ENCODE data around the gene TFAP2D.

TFAP2D gene

DNA sequence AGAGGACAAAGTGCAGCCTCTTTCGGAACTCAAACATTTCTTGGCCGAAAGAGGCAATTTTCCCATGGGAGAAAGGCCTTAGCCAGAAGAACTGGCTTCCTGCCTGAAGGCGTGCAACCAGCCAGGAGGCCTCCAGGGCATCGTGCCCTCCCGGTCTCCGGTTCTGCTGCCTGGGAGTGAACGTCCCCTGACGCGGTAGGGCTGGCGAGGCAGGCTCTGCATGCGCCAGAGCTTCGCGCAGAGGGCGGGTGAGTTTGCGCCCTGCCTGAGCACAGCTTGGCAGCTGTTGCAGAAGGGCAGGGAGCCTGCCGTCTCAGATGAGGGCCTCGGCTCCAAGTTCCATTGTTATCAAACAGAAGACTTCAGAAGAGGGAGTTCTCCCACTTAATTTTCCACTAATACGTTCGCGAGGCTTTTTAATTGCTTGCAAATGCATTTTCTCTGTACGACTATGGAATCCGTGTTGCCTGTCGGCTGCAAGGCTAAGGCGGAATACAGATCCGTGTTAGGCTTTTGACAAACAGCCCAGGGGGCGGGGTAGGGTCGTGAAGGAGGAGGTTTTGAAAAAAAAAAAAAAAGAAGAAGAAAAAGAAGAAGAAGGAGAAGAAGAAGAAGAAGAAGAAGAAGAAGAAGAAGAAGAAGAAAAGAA lies 5.5 kb upstream of the TFAP2D start:
- no peak overlapping the region for H3K9ac ChIP-seq (ENCODE audit: low read depth in 1 of 2, low read length in 2 of 2)
- no peak overlapping the region for H3K27ac ChIP-seq (ENCODE audit: low read depth in 2 of 2, low read length in 2 of 2)
- no peaks in the 10 kb centered on the region for H3K36me3 ChIP-seq (ENCODE audit: control insufficient read depth in 2 of 2, insufficient read depth in 2 of 2, low read length in 2 of 2)
- peaks cover 3 to 6% of the 10 kb centered on the region in 2 donors for H3K27me3 ChIP-seq (ENCODE audit: control insufficient read depth in 2 of 2, insufficient read depth in 2 of 2, low read length in 2 of 2)
- no peaks in the 10 kb centered on the region for H3K9me3 ChIP-seq (ENCODE audit: control insufficient read depth in 2 of 2, low read length in 2 of 2)
- no peaks in the 10 kb centered on the region for H3K4me1 ChIP-seq (ENCODE audit: control insufficient read depth in 2 of 2, insufficient read depth in 2 of 2, low read length in 2 of 2)
- H3K4me3 ChIP-seq (ENCODE audit: low read length in 2 of 2) = no peak overlapping the region

DNA sequence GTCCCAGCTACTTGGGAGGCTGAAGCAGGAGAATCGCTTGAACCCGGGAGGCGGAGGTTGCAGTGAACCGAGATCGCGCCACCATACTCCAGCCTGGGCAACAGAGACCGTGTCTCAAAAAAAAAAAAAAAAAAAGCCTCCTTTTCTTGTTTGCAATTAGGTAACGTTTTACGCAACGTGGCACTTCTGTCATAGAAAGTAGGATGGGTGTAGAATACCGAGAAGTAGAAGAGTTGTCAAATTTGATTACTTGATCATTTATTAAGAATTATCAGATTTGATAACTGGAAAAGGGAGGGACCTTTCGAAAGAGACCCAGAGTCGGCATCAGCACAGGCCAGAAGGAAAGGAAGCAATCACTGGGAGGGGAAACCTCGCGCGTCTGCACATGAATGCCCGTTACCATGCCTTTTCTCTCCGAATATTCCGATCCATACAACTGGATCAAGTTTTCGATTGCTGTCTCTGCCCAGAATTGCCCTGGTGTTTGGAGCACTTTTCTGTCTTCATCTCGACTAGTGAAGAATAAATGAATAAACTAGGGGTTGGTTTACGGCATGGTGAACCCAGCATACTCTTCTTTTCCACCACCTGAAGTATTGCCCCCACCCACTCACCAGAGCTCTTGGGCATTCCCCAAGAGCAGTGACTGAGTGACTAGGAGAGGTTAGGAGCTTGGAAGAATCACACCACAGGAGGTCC lies 4.5 kb upstream of the TFAP2D start:
- no peaks in the 10 kb centered on the region for H3K36me3 ChIP-seq (ENCODE audit: control insufficient read depth in 2 of 2, insufficient read depth in 2 of 2, low read length in 2 of 2)
- no peak overlapping the region for H3K9ac ChIP-seq (ENCODE audit: low read depth in 1 of 2, low read length in 2 of 2)
- H3K27me3 ChIP-seq (ENCODE audit: control insufficient read depth in 2 of 2, insufficient read depth in 2 of 2, low read length in 2 of 2) = peaks cover 3 to 8% of the 10 kb centered on the region in 2 donors
- no peak overlapping the region for H3K4me3 ChIP-seq (ENCODE audit: low read length in 2 of 2)
- H3K27ac ChIP-seq (ENCODE audit: low read depth in 2 of 2, low read length in 2 of 2) = no peak overlapping the region
- no peaks in the 10 kb centered on the region for H3K4me1 ChIP-seq (ENCODE audit: control insufficient read depth in 2 of 2, insufficient read depth in 2 of 2, low read length in 2 of 2)
- no peaks in the 10 kb centered on the region for H3K9me3 ChIP-seq (ENCODE audit: control insufficient read depth in 2 of 2, low read length in 2 of 2)

DNA sequence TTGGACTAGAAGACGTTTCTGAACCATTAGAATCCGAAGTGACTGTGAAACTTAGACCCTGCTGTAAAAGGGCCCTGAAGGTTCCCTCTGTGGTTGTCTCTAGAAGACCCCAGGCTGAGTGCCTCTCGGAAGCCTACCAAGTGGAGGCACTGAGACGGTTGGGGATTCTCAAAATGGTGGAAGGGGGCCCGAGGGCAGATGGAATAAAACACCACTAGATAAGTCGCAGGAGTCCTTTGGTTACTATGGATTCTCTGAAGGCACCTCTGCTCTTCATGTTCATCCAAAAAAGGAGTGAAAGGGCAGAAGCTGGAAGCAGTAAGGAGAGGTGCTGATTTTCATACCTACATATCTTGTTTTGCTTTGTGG lies 4.0 kb upstream of the TFAP2D start:
- H3K4me3 ChIP-seq (ENCODE audit: low read length in 2 of 2) = no peak overlapping the region
- no peak overlapping the region for H3K27ac ChIP-seq (ENCODE audit: low read depth in 2 of 2, low read length in 2 of 2)
- no peaks in the 10 kb centered on the region for H3K9me3 ChIP-seq (ENCODE audit: control insufficient read depth in 2 of 2, low read length in 2 of 2)
- no peaks in the 10 kb centered on the region for H3K4me1 ChIP-seq (ENCODE audit: control insufficient read depth in 2 of 2, insufficient read depth in 2 of 2, low read length in 2 of 2)
- no peaks in the 10 kb centered on the region for H3K36me3 ChIP-seq (ENCODE audit: control insufficient read depth in 2 of 2, insufficient read depth in 2 of 2, low read length in 2 of 2)
- H3K9ac ChIP-seq (ENCODE audit: low read depth in 1 of 2, low read length in 2 of 2) = no peak overlapping the region
- H3K27me3 ChIP-seq (ENCODE audit: control insufficient read depth in 2 of 2, insufficient read depth in 2 of 2, low read length in 2 of 2) = peaks cover 3 to 8% of the 10 kb centered on the region in 2 donors

DNA sequence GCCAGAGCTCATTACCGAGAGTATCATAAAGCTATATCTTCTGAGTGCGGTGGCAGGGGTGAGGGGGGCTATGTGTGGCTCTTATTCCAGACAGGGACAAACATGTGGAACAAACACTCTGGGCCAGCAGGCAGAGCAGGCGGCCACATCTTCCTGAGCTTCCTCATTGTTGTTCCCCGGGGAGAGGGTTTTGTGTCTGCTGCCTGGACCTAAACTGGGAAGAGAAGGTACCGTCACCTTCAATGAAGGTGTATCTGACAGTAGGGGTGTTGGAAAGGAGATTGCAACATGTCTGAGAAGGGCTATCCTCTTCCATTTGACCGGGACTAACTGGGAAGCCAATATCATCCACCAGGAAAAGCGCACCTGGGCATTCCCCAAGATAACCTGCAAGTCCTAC lies 1.6 kb upstream of the TFAP2D start:
- no peaks in the 10 kb centered on the region for H3K9me3 ChIP-seq (ENCODE audit: control insufficient read depth in 2 of 2, low read length in 2 of 2)
- no peaks in the 10 kb centered on the region for H3K4me1 ChIP-seq (ENCODE audit: control insufficient read depth in 2 of 2, insufficient read depth in 2 of 2, low read length in 2 of 2)
- no peak overlapping the region for H3K9ac ChIP-seq (ENCODE audit: low read depth in 1 of 2, low read length in 2 of 2)
- no peak overlapping the region for H3K27ac ChIP-seq (ENCODE audit: low read depth in 2 of 2, low read length in 2 of 2)
- no peak overlapping the region for H3K4me3 ChIP-seq (ENCODE audit: low read length in 2 of 2)
- no peaks in the 10 kb centered on the region for H3K36me3 ChIP-seq (ENCODE audit: control insufficient read depth in 2 of 2, insufficient read depth in 2 of 2, low read length in 2 of 2)
- H3K27me3 ChIP-seq (ENCODE audit: control insufficient read depth in 2 of 2, insufficient read depth in 2 of 2, low read length in 2 of 2) = peaks cover 4 to 7% of the 10 kb centered on the region in 2 donors

DNA sequence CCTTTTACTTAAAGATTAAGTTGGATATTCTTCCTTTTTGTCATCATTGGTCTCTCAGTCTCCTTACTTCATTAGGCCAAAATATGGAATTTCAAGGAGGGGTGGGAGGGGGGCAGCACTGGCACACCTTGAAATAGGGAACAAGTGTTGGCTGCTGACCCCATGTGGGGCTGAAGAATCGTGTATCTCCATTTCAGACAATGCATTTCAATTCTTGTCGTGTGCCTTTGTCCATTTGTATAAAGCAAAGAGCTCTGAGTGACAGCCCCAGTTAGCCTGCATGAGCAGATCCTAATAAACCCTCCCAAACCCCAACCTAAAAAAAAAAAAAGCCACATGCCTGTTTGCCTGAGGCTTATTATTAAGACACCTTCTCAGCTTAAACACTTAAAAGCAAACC lies 1.0 kb upstream of the TFAP2D start:
- H3K27ac ChIP-seq (ENCODE audit: low read depth in 2 of 2, low read length in 2 of 2) = no peak overlapping the region
- H3K9ac ChIP-seq (ENCODE audit: low read depth in 1 of 2, low read length in 2 of 2) = no peak overlapping the region
- peaks cover 7% of the 10 kb centered on the region in 2 donors for H3K27me3 ChIP-seq (ENCODE audit: control insufficient read depth in 2 of 2, insufficient read depth in 2 of 2, low read length in 2 of 2)
- no peak overlapping the region for H3K4me3 ChIP-seq (ENCODE audit: low read length in 2 of 2)
- no peaks in the 10 kb centered on the region for H3K9me3 ChIP-seq (ENCODE audit: control insufficient read depth in 2 of 2, low read length in 2 of 2)
- no peaks in the 10 kb centered on the region for H3K36me3 ChIP-seq (ENCODE audit: control insufficient read depth in 2 of 2, insufficient read depth in 2 of 2, low read length in 2 of 2)
- no peaks in the 10 kb centered on the region for H3K4me1 ChIP-seq (ENCODE audit: control insufficient read depth in 2 of 2, insufficient read depth in 2 of 2, low read length in 2 of 2)

DNA sequence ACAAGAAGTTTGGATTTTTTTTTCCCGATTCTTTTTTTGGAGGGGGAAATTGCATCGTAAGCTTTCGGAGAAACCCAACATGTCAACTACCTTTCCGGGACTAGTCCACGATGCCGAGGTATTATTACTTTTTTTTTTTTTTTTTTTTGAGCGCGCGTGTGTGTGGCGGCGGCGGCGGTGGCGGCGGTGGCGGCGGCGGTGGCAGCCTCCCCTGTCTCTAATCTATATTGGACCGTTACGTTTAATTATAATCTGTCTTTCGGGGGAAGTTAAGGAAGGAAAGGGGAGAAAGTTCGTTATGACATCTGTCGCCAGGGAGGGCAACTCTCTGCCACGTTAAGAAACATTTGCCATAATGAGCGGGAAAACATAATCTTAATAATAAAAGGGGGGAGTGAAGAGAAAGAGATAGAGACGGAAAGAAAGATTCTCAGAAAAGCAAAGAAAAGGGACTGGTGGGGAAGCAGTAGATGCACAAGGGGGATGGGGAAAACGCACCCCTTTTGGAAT lies 706 bp downstream of the TFAP2D start:
- Histone ChIP-seq H3K4me1 (ENCODE audit: control insufficient read depth in 2 of 2, insufficient read depth in 2 of 2, low read length in 2 of 2) (no peaks in the 10 kb centered on the region), H3K9me3 (ENCODE audit: control insufficient read depth in 2 of 2, low read length in 2 of 2) (no peaks in the 10 kb centered on the region), H3K36me3 (ENCODE audit: control insufficient read depth in 2 of 2, insufficient read depth in 2 of 2, low read length in 2 of 2) (no peaks in the 10 kb centered on the region), H3K9ac (ENCODE audit: low read depth in 1 of 2, low read length in 2 of 2) (no peak overlapping the region), H3K27me3 (ENCODE audit: control insufficient read depth in 2 of 2, insufficient read depth in 2 of 2, low read length in 2 of 2) (peaks cover 4 to 8% of the 10 kb centered on the region in 2 donors), H3K4me3 (ENCODE audit: low read length in 2 of 2) (no peak overlapping the region), H3K27ac (ENCODE audit: low read depth in 2 of 2, low read length in 2 of 2) (no peak overlapping the region)

DNA sequence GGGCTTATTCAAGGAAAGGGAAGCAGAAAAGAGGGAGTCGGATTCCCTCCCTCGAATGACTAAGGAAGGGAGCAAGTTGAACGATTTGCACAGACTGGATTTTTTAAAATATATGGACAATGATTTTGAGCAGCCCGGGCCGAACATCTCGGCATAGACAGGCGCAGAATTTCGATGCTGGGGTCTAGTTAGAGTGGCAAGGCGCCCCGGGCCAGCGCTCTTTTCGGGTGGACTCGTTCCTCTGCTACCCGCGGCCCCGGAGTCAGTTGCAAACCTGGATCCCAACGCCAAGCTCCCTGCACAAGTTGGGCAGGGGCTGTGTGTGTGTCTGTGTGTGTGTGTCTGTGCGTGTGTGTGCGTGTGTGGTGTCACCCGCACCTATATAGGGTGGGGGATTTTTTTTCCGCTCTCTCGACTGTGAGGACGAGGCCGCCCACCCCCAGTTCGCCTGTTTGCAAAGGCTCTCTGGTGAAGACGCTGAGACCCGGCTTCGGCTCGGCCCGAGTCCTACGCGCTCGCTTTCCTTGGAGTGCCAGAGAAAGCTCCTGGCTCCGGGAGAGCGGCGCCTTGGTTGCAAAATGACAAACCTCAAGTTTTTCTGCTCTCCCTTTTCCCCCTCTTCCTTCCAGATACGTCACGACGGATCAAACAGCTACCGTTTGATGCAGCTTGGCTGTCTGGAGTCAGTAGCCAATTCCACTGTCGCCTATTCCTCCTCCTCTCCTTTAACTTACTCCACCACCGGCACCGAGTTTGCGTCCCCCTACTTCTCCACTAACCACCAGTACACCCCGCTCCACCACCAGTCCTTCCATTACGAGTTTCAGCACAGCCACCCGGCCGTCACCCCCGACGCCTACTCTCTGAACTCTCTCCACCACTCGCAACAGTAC lies 1.4 kb downstream of the TFAP2D start:
- Histone ChIP-seq H3K4me3 (ENCODE audit: low read length in 2 of 2) (no peak overlapping the region), H3K36me3 (ENCODE audit: control insufficient read depth in 2 of 2, insufficient read depth in 2 of 2, low read length in 2 of 2) (no peaks in the 10 kb centered on the region), H3K9me3 (ENCODE audit: control insufficient read depth in 2 of 2, low read length in 2 of 2) (no peaks in the 10 kb centered on the region), H3K27me3 (ENCODE audit: control insufficient read depth in 2 of 2, insufficient read depth in 2 of 2, low read length in 2 of 2) (peaks cover 4 to 8% of the 10 kb centered on the region in 2 donors), H3K4me1 (ENCODE audit: control insufficient read depth in 2 of 2, insufficient read depth in 2 of 2, low read length in 2 of 2) (no peaks in the 10 kb centered on the region), H3K9ac (ENCODE audit: low read depth in 1 of 2, low read length in 2 of 2) (no peak overlapping the region), H3K27ac (ENCODE audit: low read depth in 2 of 2, low read length in 2 of 2) (no peak overlapping the region)

DNA sequence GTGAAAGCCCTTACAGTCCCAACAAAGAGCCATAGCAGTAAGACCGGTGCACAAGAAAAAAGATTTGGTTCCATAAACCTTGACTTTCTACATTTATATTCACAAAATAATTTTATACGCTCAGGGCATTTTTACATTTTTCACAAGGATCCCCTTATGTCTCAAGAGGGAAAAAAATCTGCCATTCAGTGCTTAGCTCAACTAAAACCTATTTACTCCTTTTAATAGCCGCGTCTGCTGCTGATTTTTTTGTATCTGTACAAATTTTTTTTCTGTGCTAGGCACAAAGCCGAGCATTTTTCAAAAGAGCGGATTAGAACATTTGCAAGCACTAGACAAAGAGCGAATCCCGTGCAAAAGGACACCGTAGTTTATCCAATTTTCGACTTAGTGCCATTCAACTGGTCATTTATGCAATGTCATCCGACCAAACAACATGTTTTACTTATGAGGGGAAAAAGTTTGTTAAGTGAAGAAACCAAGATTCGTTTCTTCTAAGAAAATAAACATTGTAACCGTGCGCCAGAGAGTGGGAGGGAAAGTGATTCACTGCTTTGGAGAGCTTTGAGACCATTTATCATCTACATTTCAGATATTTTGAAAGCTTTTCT lies 3.7 kb downstream of the TFAP2D start:
- H3K36me3 ChIP-seq (ENCODE audit: control insufficient read depth in 2 of 2, insufficient read depth in 2 of 2, low read length in 2 of 2) = no peaks in the 10 kb centered on the region
- peaks cover 4 to 8% of the 10 kb centered on the region in 2 donors for H3K27me3 ChIP-seq (ENCODE audit: control insufficient read depth in 2 of 2, insufficient read depth in 2 of 2, low read length in 2 of 2)
- H3K9ac ChIP-seq (ENCODE audit: low read depth in 1 of 2, low read length in 2 of 2) = no peak overlapping the region
- no peak overlapping the region for H3K27ac ChIP-seq (ENCODE audit: low read depth in 2 of 2, low read length in 2 of 2)
- no peak overlapping the region for H3K4me3 ChIP-seq (ENCODE audit: low read length in 2 of 2)
- no peaks in the 10 kb centered on the region for H3K4me1 ChIP-seq (ENCODE audit: control insufficient read depth in 2 of 2, insufficient read depth in 2 of 2, low read length in 2 of 2)
- H3K9me3 ChIP-seq (ENCODE audit: control insufficient read depth in 2 of 2, low read length in 2 of 2) = no peaks in the 10 kb centered on the region

DNA sequence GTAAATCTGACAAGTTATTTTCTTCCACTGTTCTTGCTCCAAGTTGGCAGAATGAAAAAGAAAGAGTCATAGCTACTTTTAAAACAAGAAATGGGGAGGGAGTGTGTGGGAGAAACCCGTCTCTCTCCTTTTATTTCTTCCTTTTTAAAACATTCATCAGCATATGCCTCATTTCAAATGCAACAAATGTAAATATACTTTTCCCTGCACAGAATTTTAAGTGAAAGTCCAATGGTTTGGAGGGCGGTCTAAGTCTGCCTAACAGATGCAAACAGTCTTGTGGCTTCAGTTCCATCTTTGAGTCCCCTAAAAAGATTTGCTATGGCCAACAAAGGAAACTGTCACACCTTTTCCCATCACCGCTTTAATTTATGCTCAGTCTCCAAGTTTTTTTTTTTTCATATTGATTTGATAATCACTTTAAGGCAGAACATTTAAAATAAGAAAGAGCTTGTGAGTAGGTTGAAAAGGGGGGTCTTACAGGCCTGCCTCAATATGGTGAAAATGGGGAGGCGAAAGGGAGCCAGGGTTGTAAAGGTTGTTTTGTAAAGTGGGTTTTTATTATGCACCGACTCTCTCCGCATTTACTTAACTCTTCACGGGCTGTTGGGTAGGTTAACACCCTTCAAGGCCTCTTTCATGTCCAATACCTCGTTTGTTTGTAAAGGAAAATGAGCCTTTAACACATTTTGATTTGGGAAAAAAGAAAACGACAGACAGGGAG lies 4.6 kb downstream of the TFAP2D start:
- Histone ChIP-seq H3K4me1 (ENCODE audit: control insufficient read depth in 2 of 2, insufficient read depth in 2 of 2, low read length in 2 of 2) (no peaks in the 10 kb centered on the region), H3K27ac (ENCODE audit: low read depth in 2 of 2, low read length in 2 of 2) (no peak overlapping the region), H3K27me3 (ENCODE audit: control insufficient read depth in 2 of 2, insufficient read depth in 2 of 2, low read length in 2 of 2) (peaks cover 4 to 8% of the 10 kb centered on the region in 2 donors), H3K9me3 (ENCODE audit: control insufficient read depth in 2 of 2, low read length in 2 of 2) (no peaks in the 10 kb centered on the region), H3K9ac (ENCODE audit: low read depth in 1 of 2, low read length in 2 of 2) (no peak overlapping the region), H3K36me3 (ENCODE audit: control insufficient read depth in 2 of 2, insufficient read depth in 2 of 2, low read length in 2 of 2) (no peaks in the 10 kb centered on the region), H3K4me3 (ENCODE audit: low read length in 2 of 2) (no peak overlapping the region)
